Panc1 (cell line): ENCODE measurements around the gene ZBTB20. TPM values are rescaled to one million over a fixed set of nuclear protein-coding genes. Genes with fewer than 3 reads are reported as not detected.

Experiments
- ATAC-seq: fragments of 200-7000 bp; cut with Tn5 transposase; 2 replicates; pipeline ENCODE4 v1.9.1; 2020; ENCODE audit warnings: mild to moderate bottlenecking, moderate library complexity
- BruUV-seq: library from RNA; stranded (reverse); fragments of 400-500 nt; replicated peaks from 2 replicates; lab custom pipeline; 2021; lab: Mats Ljungman, UMichigan
- CTCF ChIA-PET: fragments of 300-600 bp; sonication (Branson Sonifier 250); formaldehyde crosslinking; loops from one replicate; lab custom pipeline; 2022; ENCODE audit warnings: antibody characterized with exemption; lab: Charles Lee
- POLR2A ChIA-PET: fragments of 300-600 bp; sonication (Branson Sonifier 250); formaldehyde crosslinking; loops from one replicate; lab custom pipeline; 2022; ENCODE audit warnings: antibody characterized with exemption; lab: Charles Lee
- DNase-seq: peaks from one replicate; pipeline ENCODE4 v3.0.0-alpha.2; 2010; ENCODE audit warnings: low read depth, low spot score
- H3K27ac ChIP-seq: 2 replicates; pipeline ENCODE4 v1.5.1; 2011; ENCODE audit warnings: mild to moderate bottlenecking, low read length, inconsistent platforms
- H3K27me3 ChIP-seq: fragments of 200-500 bp; sonication (Bioruptor generic); 2 replicates; pipeline ENCODE4 v1.6.0; 2014; ENCODE audit warnings: low read length, inconsistent platforms; ENCODE audit not compliant: control insufficient read depth, insufficient read depth
- H3K36me3 ChIP-seq: fragments of 200-500 bp; sonication (Bioruptor generic); 2 replicates; pipeline ENCODE4 v1.5.1; 2014; ENCODE audit warnings: inconsistent platforms, mild to moderate bottlenecking, low read length, moderate library complexity; ENCODE audit not compliant: control insufficient read depth, insufficient read depth
- H3K4me1 ChIP-seq: 2 replicates; pipeline ENCODE4 v1.5.1; 2011; ENCODE audit warnings: inconsistent platforms, mild to moderate bottlenecking, low read length, moderate library complexity; ENCODE audit not compliant: control insufficient read depth, insufficient read depth
- H3K4me3 ChIP-seq, 2 experiments: 2 replicates each; pipeline ENCODE4 v1.5.1; 2011 to 2012; ENCODE audit warnings: low read depth in 2 of 2, low read length in 2 of 2, mild to moderate bottlenecking in 2 of 2, inconsistent platforms in 1 of 2, moderate library complexity in 1 of 2
- H3K9me3 ChIP-seq: fragments of 200-500 bp; sonication (Bioruptor generic); 2 replicates; pipeline ENCODE4 v1.5.1; 2014; ENCODE audit warnings: low read depth, mild to moderate bottlenecking, inconsistent platforms, low read length, moderate library complexity; ENCODE audit not compliant: control insufficient read depth, insufficient read depth
- POLR2AphosphoS5 ChIP-seq: IDR thresholded peaks from 2 replicates; pipeline ENCODE4 v1.6.1; 2012; ENCODE audit warnings: mild to moderate bottlenecking, low read depth, low read length, moderate library complexity
- SIN3A ChIP-seq: IDR thresholded peaks from 2 replicates; pipeline ENCODE4 v1.6.1; 2012; ENCODE audit warnings: low read depth, mild to moderate bottlenecking, low read length, moderate library complexity, borderline replicate concordance; ENCODE audit not compliant: insufficient read depth
- TCF7L2 ChIP-seq: IDR thresholded peaks from 2 replicates; pipeline ENCODE4 v1.6.1; 2011; ENCODE audit warnings: mild to moderate bottlenecking, low read depth, low read length, inconsistent platforms
- in situ Hi-C: cut with HindIII; loops from 2 replicates; pipeline ENCODE4 v1.10.0; 2016; ENCODE audit warnings: low sequenced_read_pairs, low pct_unique_long_range_greater_than_20kb
- intact Hi-C: fragments of 100-400 bp; cut with micrococcal nuclease; formaldehyde crosslinking; loops from one replicate; pipeline ENCODE4 v1.10.0; 2022; ENCODE audit not compliant: unreplicated experiment
- total RNA-seq: library from RNA; stranded (reverse); gene quantifications from one replicate; pipeline ENCODE4 v1.2.1, GENCODE V29; 2021; ENCODE audit not compliant: unreplicated experiment
- TF ChIP-seq, protein P1 (sequence below): fragments of 450-650 bp; IDR thresholded peaks from 2 replicates; pipeline ENCODE4 v1.5.1; 2017; ENCODE audit warnings: mild to moderate bottlenecking
- TF ChIP-seq, protein P2 (sequence below), 2 experiments: IDR thresholded peaks; 2 replicates each; pipeline ENCODE4 v1.6.1; 2011 to 2012; ENCODE audit warnings: low read depth in 2 of 2, control low read depth in 1 of 2, low read length in 1 of 2, mild to moderate bottlenecking in 1 of 2, moderate library complexity in 1 of 2; ENCODE audit not compliant: insufficient read depth in 1 of 2

Gene ZBTB20
- total RNA-seq, 1 experiment from 2014 or later = 4.1 TPM

DNA sequence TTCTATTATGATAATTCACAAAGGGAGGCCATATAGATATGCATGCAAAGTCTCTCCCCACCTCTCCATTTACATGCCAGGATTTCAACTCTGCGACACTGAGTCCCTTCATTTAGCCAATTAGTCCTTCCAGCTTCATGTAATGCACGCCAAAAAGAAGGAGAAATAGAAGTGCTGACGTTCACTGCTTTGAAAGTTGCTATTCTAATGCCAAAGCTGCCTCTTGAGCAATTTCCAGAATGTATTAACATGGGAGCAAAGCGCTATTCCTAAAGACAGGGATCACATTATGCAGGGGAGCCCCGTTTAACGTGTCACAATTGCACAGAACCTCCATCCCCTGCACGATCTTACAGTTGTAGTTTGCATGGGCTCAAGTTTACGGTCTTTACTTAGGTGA lies 722.8 kb downstream of the ZBTB20 start:
- no TSS peak for BruUV-seq
- Histone ChIP-seq H3K36me3 (no peaks in the 10 kb centered on the region), H3K4me3 (no peak overlapping the region), H3K9me3 (no peaks in the 10 kb centered on the region), H3K27me3 (no peaks in the 10 kb centered on the region), H3K4me1 (no peaks in the 10 kb centered on the region), H3K27ac (no peak overlapping the region)
- CTCF ChIA-PET = no interaction called here
- TF ChIP-seq TCF7L2 (no peak), POLR2AphosphoS5 (no peak), SIN3A (no peak)
- TF ChIP-seq, protein P1, sequence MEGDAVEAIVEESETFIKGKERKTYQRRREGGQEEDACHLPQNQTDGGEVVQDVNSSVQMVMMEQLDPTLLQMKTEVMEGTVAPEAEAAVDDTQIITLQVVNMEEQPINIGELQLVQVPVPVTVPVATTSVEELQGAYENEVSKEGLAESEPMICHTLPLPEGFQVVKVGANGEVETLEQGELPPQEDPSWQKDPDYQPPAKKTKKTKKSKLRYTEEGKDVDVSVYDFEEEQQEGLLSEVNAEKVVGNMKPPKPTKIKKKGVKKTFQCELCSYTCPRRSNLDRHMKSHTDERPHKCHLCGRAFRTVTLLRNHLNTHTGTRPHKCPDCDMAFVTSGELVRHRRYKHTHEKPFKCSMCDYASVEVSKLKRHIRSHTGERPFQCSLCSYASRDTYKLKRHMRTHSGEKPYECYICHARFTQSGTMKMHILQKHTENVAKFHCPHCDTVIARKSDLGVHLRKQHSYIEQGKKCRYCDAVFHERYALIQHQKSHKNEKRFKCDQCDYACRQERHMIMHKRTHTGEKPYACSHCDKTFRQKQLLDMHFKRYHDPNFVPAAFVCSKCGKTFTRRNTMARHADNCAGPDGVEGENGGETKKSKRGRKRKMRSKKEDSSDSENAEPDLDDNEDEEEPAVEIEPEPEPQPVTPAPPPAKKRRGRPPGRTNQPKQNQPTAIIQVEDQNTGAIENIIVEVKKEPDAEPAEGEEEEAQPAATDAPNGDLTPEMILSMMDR = no peak
- TF ChIP-seq, protein P2, sequence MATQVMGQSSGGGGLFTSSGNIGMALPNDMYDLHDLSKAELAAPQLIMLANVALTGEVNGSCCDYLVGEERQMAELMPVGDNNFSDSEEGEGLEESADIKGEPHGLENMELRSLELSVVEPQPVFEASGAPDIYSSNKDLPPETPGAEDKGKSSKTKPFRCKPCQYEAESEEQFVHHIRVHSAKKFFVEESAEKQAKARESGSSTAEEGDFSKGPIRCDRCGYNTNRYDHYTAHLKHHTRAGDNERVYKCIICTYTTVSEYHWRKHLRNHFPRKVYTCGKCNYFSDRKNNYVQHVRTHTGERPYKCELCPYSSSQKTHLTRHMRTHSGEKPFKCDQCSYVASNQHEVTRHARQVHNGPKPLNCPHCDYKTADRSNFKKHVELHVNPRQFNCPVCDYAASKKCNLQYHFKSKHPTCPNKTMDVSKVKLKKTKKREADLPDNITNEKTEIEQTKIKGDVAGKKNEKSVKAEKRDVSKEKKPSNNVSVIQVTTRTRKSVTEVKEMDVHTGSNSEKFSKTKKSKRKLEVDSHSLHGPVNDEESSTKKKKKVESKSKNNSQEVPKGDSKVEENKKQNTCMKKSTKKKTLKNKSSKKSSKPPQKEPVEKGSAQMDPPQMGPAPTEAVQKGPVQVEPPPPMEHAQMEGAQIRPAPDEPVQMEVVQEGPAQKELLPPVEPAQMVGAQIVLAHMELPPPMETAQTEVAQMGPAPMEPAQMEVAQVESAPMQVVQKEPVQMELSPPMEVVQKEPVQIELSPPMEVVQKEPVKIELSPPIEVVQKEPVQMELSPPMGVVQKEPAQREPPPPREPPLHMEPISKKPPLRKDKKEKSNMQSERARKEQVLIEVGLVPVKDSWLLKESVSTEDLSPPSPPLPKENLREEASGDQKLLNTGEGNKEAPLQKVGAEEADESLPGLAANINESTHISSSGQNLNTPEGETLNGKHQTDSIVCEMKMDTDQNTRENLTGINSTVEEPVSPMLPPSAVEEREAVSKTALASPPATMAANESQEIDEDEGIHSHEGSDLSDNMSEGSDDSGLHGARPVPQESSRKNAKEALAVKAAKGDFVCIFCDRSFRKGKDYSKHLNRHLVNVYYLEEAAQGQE (IDR thresholded peaks at IDR 0.05; ENCODE audit: insufficient read depth in 1 of 2, low read depth in 2 of 2, low read length in 1 of 2) = no peak
- ATAC-seq (no peak), DNase-seq (no peak)
- in situ Hi-C loops (no loop called here), intact Hi-C loops (no loop called here)
- POLR2A ChIA-PET = no interaction called here

DNA sequence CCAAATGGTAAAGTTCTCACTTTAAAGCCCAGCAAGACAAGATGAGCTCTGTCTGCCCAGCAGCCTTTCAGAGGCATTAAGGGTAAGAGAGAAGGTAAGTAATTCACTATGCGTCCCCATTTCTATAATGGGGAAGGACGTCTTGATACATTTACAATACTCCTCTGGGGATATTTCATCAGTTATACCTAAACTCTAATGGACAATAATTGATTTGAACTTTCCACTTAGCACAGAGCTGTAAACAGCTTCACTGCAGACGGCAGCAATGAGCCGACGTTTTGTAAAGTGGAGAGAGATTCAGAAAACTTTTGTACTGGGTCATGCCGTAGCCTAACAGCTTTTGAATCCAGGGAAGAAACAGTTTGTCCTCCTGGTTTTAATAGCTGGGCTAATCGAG lies 725.9 kb downstream of the ZBTB20 start:
- no peaks in the 10 kb centered on the region for H3K9me3 ChIP-seq
- TF ChIP-seq, protein P2 (IDR thresholded peaks at IDR 0.05; ENCODE audit: insufficient read depth in 1 of 2, low read depth in 2 of 2, low read length in 1 of 2) = no peak
- TF ChIP-seq POLR2AphosphoS5 = no peak
- TF ChIP-seq, protein P1 = no peak
- no peak for TF ChIP-seq SIN3A
- TF ChIP-seq TCF7L2 = no peak
- ChIA-PET CTCF (interaction anchor here (0.6 kb wide), 1 partner anchor 12 kb away, joined by 6 read pairs; no protein-coding TSS in a partner anchor), POLR2A (no interaction called here)
- H3K36me3 ChIP-seq = no peaks in the 10 kb centered on the region
- no peaks in the 10 kb centered on the region for H3K27me3 ChIP-seq
- no TSS peak for BruUV-seq
- H3K4me1 ChIP-seq = no peaks in the 10 kb centered on the region
- H3K27ac ChIP-seq = no peak overlapping the region
- H3K4me3 ChIP-seq = no peak overlapping the region
- in situ Hi-C loops = no loop called here
- ATAC-seq (no peak), DNase-seq (no peak)
- intact Hi-C loops = no loop called here
